Measurements from ENCODE around the gene CCL19. TPM values are rescaled to one million over a fixed set of nuclear protein-coding genes. Genes with fewer than 3 reads are reported as not detected.

The CCL19 gene
- total and polyA plus RNA-seq, 2 experiments from 2014 or later: not detected

DNA sequence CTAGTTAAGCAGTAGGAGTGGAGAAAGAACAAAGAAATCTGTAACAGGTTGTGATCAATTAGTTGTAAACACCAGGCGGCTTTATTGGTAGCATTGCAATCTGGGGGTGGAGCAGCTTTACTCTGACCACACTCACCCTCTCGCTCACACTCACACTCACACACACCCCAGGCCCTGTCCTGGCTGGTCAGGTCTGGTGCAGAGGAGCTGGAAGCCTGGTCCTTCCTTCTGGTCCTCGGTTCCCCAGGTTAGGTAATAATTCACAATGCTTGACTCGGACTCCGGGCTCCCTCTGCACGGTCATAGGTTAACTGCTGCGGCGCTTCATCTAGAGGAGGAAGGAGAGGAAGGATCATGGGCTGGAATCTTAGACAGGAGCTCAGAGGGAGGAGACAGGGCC is 1.6 kb downstream of the CCL19 start:
- Mint-ChIP-seq H3K9me3 (no peaks in the 10 kb centered on the region), H3K27ac (no peak overlapping the region), H3K4me1 (peaks cover 14% of the 10 kb centered on the region), H3K4me3 (no peak overlapping the region), H3K36me3 (ENCODE audit: low read depth) (no peaks in the 10 kb centered on the region), H3K27me3 (ENCODE audit: insufficient read depth, low read depth, poor library complexity) (peaks cover 1% of the 10 kb centered on the region)
- Histone ChIP-seq H3K4me2 (no peak overlapping the region), H3K4me3 (no peak overlapping the region), H3K79me2 (replicated peaks; ENCODE audit: insufficient read depth) (no peaks in the 10 kb centered on the region), H3K4me1 (ENCODE audit: insufficient read depth) (peaks cover 10% of the 10 kb centered on the region), H2AFZ (no peak overlapping the region), H4K20me1 (replicated peaks; ENCODE audit: insufficient read depth) (no peaks in the 10 kb centered on the region), H3K27ac (ENCODE audit: low read depth) (no peak overlapping the region), H3K36me3 (ENCODE audit: insufficient read depth) (no peaks in the 10 kb centered on the region), H3K27me3 (ENCODE audit: insufficient read depth) (no peaks in the 10 kb centered on the region), H3F3A (replicated peaks; ENCODE audit: low read depth) (no peaks in the 10 kb centered on the region), H3K9me2 (ENCODE audit: insufficient read depth) (no peaks in the 10 kb centered on the region)
- TF ChIP-seq JUNB (IDR thresholded peaks at IDR 0.05; ENCODE audit: unreplicated experiment): no peak
- TF ChIP-seq, protein P1, sequence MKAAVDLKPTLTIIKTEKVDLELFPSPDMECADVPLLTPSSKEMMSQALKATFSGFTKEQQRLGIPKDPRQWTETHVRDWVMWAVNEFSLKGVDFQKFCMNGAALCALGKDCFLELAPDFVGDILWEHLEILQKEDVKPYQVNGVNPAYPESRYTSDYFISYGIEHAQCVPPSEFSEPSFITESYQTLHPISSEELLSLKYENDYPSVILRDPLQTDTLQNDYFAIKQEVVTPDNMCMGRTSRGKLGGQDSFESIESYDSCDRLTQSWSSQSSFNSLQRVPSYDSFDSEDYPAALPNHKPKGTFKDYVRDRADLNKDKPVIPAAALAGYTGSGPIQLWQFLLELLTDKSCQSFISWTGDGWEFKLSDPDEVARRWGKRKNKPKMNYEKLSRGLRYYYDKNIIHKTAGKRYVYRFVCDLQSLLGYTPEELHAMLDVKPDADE (IDR thresholded peaks at IDR 0.05): no peak
- TF ChIP-seq ZNF331 (CRISPR knock-in tag; IDR thresholded peaks at IDR 0.05; ENCODE audit: low read depth): no peak
- no peak for TF ChIP-seq CREB1 (CRISPR knock-in tag; IDR thresholded peaks at IDR 0.05; ENCODE audit: low read depth)
- no peak for TF ChIP-seq EZH2phosphoT487 (IDR thresholded peaks at IDR 0.05; ENCODE audit: unreplicated experiment)
- TF ChIP-seq STAT1 (IDR thresholded peaks at IDR 0.05; ENCODE audit: unreplicated experiment): no peak
- TF ChIP-seq POLR2AphosphoS5 (IDR thresholded peaks at IDR 0.05; ENCODE audit: low read depth): no peak
- TF ChIP-seq EZH2 (IDR thresholded peaks at IDR 0.05; ENCODE audit: low read depth, unreplicated experiment): no peak
- no peak for TF ChIP-seq NANOG (IDR thresholded peaks at IDR 0.05; ENCODE audit: borderline replicate concordance)
- TF ChIP-seq, protein P2, sequence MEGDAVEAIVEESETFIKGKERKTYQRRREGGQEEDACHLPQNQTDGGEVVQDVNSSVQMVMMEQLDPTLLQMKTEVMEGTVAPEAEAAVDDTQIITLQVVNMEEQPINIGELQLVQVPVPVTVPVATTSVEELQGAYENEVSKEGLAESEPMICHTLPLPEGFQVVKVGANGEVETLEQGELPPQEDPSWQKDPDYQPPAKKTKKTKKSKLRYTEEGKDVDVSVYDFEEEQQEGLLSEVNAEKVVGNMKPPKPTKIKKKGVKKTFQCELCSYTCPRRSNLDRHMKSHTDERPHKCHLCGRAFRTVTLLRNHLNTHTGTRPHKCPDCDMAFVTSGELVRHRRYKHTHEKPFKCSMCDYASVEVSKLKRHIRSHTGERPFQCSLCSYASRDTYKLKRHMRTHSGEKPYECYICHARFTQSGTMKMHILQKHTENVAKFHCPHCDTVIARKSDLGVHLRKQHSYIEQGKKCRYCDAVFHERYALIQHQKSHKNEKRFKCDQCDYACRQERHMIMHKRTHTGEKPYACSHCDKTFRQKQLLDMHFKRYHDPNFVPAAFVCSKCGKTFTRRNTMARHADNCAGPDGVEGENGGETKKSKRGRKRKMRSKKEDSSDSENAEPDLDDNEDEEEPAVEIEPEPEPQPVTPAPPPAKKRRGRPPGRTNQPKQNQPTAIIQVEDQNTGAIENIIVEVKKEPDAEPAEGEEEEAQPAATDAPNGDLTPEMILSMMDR (conservative IDR thresholded peaks at IDR 0.05; ENCODE audit: low read depth in 2 of 2): no peak
- TF ChIP-seq, protein P3, sequence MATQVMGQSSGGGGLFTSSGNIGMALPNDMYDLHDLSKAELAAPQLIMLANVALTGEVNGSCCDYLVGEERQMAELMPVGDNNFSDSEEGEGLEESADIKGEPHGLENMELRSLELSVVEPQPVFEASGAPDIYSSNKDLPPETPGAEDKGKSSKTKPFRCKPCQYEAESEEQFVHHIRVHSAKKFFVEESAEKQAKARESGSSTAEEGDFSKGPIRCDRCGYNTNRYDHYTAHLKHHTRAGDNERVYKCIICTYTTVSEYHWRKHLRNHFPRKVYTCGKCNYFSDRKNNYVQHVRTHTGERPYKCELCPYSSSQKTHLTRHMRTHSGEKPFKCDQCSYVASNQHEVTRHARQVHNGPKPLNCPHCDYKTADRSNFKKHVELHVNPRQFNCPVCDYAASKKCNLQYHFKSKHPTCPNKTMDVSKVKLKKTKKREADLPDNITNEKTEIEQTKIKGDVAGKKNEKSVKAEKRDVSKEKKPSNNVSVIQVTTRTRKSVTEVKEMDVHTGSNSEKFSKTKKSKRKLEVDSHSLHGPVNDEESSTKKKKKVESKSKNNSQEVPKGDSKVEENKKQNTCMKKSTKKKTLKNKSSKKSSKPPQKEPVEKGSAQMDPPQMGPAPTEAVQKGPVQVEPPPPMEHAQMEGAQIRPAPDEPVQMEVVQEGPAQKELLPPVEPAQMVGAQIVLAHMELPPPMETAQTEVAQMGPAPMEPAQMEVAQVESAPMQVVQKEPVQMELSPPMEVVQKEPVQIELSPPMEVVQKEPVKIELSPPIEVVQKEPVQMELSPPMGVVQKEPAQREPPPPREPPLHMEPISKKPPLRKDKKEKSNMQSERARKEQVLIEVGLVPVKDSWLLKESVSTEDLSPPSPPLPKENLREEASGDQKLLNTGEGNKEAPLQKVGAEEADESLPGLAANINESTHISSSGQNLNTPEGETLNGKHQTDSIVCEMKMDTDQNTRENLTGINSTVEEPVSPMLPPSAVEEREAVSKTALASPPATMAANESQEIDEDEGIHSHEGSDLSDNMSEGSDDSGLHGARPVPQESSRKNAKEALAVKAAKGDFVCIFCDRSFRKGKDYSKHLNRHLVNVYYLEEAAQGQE (IDR thresholded peaks at IDR 0.05; ENCODE audit: unreplicated experiment): no peak
- TF ChIP-seq, protein P4, sequence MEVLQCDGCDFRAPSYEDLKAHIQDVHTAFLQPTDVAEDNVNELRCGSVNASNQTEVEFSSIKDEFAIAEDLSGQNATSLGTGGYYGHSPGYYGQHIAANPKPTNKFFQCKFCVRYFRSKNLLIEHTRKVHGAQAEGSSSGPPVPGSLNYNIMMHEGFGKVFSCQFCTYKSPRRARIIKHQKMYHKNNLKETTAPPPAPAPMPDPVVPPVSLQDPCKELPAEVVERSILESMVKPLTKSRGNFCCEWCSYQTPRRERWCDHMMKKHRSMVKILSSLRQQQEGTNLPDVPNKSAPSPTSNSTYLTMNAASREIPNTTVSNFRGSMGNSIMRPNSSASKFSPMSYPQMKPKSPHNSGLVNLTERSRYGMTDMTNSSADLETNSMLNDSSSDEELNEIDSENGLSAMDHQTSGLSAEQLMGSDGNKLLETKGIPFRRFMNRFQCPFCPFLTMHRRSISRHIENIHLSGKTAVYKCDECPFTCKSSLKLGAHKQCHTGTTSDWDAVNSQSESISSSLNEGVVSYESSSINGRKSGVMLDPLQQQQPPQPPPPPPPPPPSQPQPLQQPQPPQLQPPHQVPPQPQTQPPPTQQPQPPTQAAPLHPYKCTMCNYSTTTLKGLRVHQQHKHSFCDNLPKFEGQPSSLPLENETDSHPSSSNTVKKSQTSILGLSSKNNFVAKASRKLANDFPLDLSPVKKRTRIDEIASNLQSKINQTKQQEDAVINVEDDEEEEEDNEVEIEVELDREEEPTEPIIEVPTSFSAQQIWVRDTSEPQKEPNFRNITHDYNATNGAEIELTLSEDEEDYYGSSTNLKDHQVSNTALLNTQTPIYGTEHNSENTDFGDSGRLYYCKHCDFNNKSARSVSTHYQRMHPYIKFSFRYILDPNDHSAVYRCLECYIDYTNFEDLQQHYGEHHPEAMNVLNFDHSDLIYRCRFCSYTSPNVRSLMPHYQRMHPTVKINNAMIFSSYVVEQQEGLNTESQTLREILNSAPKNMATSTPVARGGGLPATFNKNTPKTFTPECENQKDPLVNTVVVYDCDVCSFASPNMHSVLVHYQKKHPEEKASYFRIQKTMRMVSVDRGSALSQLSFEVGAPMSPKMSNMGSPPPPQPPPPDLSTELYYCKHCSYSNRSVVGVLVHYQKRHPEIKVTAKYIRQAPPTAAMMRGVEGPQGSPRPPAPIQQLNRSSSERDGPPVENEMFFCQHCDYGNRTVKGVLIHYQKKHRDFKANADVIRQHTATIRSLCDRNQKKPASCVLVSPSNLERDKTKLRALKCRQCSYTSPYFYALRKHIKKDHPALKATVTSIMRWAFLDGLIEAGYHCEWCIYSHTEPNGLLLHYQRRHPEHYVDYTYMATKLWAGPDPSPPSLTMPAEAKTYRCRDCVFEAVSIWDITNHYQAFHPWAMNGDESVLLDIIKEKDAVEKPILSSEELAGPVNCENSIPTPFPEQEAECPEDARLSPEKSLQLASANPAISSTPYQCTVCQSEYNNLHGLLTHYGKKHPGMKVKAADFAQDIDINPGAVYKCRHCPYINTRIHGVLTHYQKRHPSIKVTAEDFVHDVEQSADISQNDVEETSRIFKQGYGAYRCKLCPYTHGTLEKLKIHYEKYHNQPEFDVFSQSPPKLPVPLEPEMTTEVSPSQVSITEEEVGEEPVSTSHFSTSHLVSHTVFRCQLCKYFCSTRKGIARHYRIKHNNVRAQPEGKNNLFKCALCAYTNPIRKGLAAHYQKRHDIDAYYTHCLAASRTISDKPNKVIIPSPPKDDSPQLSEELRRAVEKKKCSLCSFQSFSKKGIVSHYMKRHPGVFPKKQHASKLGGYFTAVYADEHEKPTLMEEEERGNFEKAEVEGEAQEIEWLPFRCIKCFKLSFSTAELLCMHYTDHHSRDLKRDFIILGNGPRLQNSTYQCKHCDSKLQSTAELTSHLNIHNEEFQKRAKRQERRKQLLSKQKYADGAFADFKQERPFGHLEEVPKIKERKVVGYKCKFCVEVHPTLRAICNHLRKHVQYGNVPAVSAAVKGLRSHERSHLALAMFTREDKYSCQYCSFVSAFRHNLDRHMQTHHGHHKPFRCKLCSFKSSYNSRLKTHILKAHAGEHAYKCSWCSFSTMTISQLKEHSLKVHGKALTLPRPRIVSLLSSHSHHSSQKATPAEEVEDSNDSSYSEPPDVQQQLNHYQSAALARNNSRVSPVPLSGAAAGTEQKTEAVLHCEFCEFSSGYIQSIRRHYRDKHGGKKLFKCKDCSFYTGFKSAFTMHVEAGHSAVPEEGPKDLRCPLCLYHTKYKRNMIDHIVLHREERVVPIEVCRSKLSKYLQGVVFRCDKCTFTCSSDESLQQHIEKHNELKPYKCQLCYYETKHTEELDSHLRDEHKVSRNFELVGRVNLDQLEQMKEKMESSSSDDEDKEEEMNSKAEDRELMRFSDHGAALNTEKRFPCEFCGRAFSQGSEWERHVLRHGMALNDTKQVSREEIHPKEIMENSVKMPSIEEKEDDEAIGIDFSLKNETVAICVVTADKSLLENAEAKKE (CRISPR knock-in tag; IDR thresholded peaks at IDR 0.05): no peak
- no peak for TF ChIP-seq ZNF114 (CRISPR knock-in tag; IDR thresholded peaks at IDR 0.05)
- ATAC-seq (no peak), DNase-seq (ENCODE audit: low spot score) (no peak)

Measured in GM23338 (cell line).